Cardiac fibroblast (primary cell): ENCODE measurements around the gene CDNF.

ENCODE experiments used
- DNase-seq, 2 donors: peaks; one replicate each; pipeline versions ENCODE4 v3.0.0 to v3.0.0-alpha.2; 2010; ENCODE audit warnings: low read depth in 2 of 2
- H3K4me3 ChIP-seq, 2 donors: replicated peaks in 1 of 2; 1 replicate in 1 of 2; 2 replicates in 1 of 2; pipeline ENCODE4 v1.5.1; 2011; ENCODE audit warnings: low read depth in 2 of 2, low read length in 2 of 2, mild to moderate bottlenecking in 2 of 2, moderate library complexity in 1 of 2
- CTCF ChIP-seq: IDR thresholded peaks from one replicate; pipeline ENCODE4 v1.5.1; 2011; ENCODE audit warnings: low read depth, mild to moderate bottlenecking, low read length, inconsistent platforms

CDNF gene

GRCh38 chr10:14839305-14839695 lies 1.5 kb upstream of the CDNF start:
- TF ChIP-seq CTCF: no peak
- DNase-seq: peak in 1 of 2 donors; percentile 38
- H3K4me3 ChIP-seq: peak overlapping the region; percentile 99 to 100

- DNase-seq: peak; percentile 16 to 26
- H3K4me3 ChIP-seq: peak overlapping the region; percentile 99 to 100
- TF ChIP-seq CTCF: no peak
These were observed 906 bp upstream of the CDNF start for GRCh38 chr10:14838582-14839304.

GRCh38 chr10:14837003-14837756 lies 657 bp downstream of the CDNF start:
- no peak for DNase-seq
- H3K4me3 ChIP-seq: peak overlapping the region; percentile 74 to 99
- TF ChIP-seq CTCF: no peak

- no peak overlapping the region for H3K4me3 ChIP-seq
- DNase-seq: peak in 1 of 2 donors; percentile 2
- TF ChIP-seq CTCF: no peak
These were observed 1.6 kb downstream of the CDNF start for GRCh38 chr10:14836208-14836607.

GRCh38 chr10:14833106-14833505 lies 4.7 kb downstream of the CDNF start:
- no peak overlapping the region for H3K4me3 ChIP-seq
- no peak for DNase-seq
- TF ChIP-seq CTCF: no peak

- H3K4me3 ChIP-seq: no peak overlapping the region
- no peak for TF ChIP-seq CTCF
- DNase-seq: no peak
These were observed 11.6 kb downstream of the CDNF start for GRCh38 chr10:14826076-14826829.
